ENCODE data around the gene CCDC3.

The CCDC3 gene

DNA sequence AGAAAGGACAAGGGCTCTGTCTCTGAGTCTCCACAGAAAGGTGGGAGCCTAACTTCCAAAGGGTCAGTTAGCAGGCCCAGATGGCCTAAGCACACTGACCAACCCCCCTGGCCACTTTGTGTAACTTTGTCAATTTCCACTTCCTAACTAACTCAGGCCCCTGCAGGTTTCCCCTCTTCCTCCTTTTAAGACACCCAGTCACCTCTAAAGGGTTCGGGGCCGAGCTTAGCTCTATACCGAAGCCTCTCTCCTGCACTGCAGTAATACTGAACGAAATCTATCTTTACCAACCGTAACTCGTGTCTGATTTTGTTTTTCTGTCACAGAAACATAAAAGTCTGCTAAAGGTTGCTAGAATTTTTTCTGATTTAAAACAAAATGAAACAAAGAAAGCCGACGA is 44.4 kb downstream of the CCDC3 start:
- Histone ChIP-seq H3K27ac (replicated peaks) (no peak overlapping the region), H3K27me3 (ENCODE audit: insufficient read depth, poor library complexity, severe bottlenecking) (no peaks in the 10 kb centered on the region), H3K4me3 (replicated peaks; ENCODE audit: insufficient read depth, low read length) (no peak overlapping the region)
- no peak for DNase-seq (ENCODE audit: low read depth in 1 of 2, low spot score in 1 of 2)
- TF ChIP-seq GABPA (IDR thresholded peaks at IDR 0.05; ENCODE audit: low read depth) (no peak), SPI1 (IDR thresholded peaks at IDR 0.05; ENCODE audit: borderline replicate concordance, low read depth) (no peak), POLR2AphosphoS5 (IDR thresholded peaks at IDR 0.05; ENCODE audit: low read depth) (no peak)

DNA sequence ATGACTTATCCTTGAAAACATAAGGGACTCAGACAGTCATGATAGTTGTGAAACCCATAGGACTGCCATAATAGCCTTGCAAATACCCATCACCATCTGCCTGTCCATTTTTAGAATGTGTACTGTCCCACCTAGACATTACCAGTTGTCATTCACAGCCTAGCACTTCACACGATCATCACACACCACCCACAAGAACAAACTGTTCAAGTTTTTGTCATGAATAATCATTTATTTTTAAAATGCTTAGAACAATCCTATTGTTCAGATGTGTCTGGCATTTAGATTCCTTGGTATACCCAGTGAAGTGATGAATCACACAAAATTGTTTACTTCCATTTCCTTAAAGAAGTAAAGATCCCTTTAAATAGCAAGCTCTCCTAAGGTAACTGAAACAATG is 46.6 kb downstream of the CCDC3 start:
- TF ChIP-seq, protein P1, sequence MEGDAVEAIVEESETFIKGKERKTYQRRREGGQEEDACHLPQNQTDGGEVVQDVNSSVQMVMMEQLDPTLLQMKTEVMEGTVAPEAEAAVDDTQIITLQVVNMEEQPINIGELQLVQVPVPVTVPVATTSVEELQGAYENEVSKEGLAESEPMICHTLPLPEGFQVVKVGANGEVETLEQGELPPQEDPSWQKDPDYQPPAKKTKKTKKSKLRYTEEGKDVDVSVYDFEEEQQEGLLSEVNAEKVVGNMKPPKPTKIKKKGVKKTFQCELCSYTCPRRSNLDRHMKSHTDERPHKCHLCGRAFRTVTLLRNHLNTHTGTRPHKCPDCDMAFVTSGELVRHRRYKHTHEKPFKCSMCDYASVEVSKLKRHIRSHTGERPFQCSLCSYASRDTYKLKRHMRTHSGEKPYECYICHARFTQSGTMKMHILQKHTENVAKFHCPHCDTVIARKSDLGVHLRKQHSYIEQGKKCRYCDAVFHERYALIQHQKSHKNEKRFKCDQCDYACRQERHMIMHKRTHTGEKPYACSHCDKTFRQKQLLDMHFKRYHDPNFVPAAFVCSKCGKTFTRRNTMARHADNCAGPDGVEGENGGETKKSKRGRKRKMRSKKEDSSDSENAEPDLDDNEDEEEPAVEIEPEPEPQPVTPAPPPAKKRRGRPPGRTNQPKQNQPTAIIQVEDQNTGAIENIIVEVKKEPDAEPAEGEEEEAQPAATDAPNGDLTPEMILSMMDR (IDR thresholded peaks at IDR 0.05; ENCODE audit: insufficient read depth, low read length): no peak
- TF ChIP-seq, protein P2, sequence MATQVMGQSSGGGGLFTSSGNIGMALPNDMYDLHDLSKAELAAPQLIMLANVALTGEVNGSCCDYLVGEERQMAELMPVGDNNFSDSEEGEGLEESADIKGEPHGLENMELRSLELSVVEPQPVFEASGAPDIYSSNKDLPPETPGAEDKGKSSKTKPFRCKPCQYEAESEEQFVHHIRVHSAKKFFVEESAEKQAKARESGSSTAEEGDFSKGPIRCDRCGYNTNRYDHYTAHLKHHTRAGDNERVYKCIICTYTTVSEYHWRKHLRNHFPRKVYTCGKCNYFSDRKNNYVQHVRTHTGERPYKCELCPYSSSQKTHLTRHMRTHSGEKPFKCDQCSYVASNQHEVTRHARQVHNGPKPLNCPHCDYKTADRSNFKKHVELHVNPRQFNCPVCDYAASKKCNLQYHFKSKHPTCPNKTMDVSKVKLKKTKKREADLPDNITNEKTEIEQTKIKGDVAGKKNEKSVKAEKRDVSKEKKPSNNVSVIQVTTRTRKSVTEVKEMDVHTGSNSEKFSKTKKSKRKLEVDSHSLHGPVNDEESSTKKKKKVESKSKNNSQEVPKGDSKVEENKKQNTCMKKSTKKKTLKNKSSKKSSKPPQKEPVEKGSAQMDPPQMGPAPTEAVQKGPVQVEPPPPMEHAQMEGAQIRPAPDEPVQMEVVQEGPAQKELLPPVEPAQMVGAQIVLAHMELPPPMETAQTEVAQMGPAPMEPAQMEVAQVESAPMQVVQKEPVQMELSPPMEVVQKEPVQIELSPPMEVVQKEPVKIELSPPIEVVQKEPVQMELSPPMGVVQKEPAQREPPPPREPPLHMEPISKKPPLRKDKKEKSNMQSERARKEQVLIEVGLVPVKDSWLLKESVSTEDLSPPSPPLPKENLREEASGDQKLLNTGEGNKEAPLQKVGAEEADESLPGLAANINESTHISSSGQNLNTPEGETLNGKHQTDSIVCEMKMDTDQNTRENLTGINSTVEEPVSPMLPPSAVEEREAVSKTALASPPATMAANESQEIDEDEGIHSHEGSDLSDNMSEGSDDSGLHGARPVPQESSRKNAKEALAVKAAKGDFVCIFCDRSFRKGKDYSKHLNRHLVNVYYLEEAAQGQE (IDR thresholded peaks at IDR 0.05; ENCODE audit: insufficient replicate concordance, low read depth): no peak
- TF ChIP-seq POLR2AphosphoS5 (IDR thresholded peaks at IDR 0.05; ENCODE audit: low read depth) (no peak), SPI1 (IDR thresholded peaks at IDR 0.05; ENCODE audit: borderline replicate concordance, low read depth) (no peak), GABPA (IDR thresholded peaks at IDR 0.05; ENCODE audit: low read depth) (no peak)

DNA sequence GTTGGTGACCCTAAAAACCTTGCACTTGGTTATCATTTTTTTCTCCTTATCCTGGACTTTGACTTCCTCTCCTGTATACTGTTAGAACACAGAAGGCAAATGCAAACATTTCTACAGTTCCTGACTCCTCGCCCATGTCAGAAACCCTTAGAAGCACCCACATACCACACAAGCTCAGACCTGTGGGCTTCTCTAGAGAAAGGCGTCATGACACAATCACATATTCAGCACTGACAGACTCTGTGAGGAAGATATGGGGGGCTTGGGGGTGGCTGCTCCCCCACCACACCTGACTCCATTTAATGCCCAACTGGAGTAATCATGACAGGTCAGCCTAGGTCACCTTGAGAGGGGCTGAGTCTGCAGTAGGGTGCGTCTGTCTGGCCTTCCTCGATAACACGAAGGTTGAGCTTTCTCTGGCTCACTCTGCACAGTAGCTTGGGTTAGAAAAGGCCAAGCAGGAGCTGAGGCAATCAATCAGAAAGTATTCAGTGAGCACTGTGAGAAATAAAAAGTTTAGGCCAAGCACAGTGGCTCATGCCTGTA is 50.9 kb downstream of the CCDC3 start:
- no peak for DNase-seq (ENCODE audit: low read depth in 1 of 2, low spot score in 1 of 2)
- TF ChIP-seq, protein P2 (IDR thresholded peaks at IDR 0.05; ENCODE audit: insufficient replicate concordance, low read depth): no peak
- TF ChIP-seq POLR2AphosphoS5 (IDR thresholded peaks at IDR 0.05; ENCODE audit: low read depth): no peak
- TF ChIP-seq GABPA (IDR thresholded peaks at IDR 0.05; ENCODE audit: low read depth): no peak
- TF ChIP-seq, protein P1 (IDR thresholded peaks at IDR 0.05; ENCODE audit: insufficient read depth, low read length): no peak
- TF ChIP-seq SPI1 (IDR thresholded peaks at IDR 0.05; ENCODE audit: borderline replicate concordance, low read depth): no peak
- no peaks in the 10 kb centered on the region for H3K27me3 ChIP-seq (ENCODE audit: insufficient read depth, poor library complexity, severe bottlenecking)
- no peak overlapping the region for H3K27ac ChIP-seq (replicated peaks)
- H3K4me3 ChIP-seq (replicated peaks; ENCODE audit: insufficient read depth, low read length): no peak overlapping the region

More for the DNA sequence above, 46.6 kb downstream of the CCDC3 start:
- Histone ChIP-seq H3K27me3 (ENCODE audit: insufficient read depth, poor library complexity, severe bottlenecking) (no peaks in the 10 kb centered on the region), H3K27ac (replicated peaks) (no peak overlapping the region), H3K4me3 (replicated peaks; ENCODE audit: insufficient read depth, low read length) (no peak overlapping the region)
- no peak for DNase-seq (ENCODE audit: low read depth in 1 of 2, low spot score in 1 of 2)

DNA sequence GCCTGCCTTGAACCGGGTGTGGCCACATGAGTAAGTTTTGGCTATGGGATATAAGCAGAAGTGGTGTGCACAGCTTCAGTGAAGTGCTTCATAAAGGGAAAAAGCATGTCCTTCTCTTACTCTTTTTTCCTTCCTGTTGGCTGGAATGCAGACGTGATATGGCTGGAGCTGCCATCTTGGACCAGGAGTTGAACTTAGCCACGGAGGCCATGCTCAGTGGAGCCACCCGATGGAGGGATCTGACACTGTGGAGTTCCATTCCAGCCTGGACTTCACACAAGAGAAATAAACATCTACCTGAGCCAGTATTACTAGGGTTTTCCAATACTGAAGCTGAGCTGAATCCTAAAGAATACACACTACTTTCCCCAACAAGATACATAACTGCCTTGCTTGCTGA is 52.3 kb downstream of the CCDC3 start:
- no peak for DNase-seq (ENCODE audit: low read depth in 1 of 2, low spot score in 1 of 2)
- H3K4me3 ChIP-seq (replicated peaks; ENCODE audit: insufficient read depth, low read length): no peak overlapping the region
- TF ChIP-seq GABPA (IDR thresholded peaks at IDR 0.05; ENCODE audit: low read depth): no peak
- TF ChIP-seq, protein P2 (IDR thresholded peaks at IDR 0.05; ENCODE audit: insufficient replicate concordance, low read depth): no peak
- TF ChIP-seq, protein P1 (IDR thresholded peaks at IDR 0.05; ENCODE audit: insufficient read depth, low read length): no peak
- TF ChIP-seq POLR2AphosphoS5 (IDR thresholded peaks at IDR 0.05; ENCODE audit: low read depth): no peak
- no peak for TF ChIP-seq SPI1 (IDR thresholded peaks at IDR 0.05; ENCODE audit: borderline replicate concordance, low read depth)
- H3K27me3 ChIP-seq (ENCODE audit: insufficient read depth, poor library complexity, severe bottlenecking): no peaks in the 10 kb centered on the region
- no peak overlapping the region for H3K27ac ChIP-seq (replicated peaks)

All from HL-60 (cell line).